ENCODE results near the gene BPGM.

The BPGM gene

GRCh38 chr7:134697205-134697886 is 50.7 kb downstream of the BPGM start:
- no peak for DNase-seq (ENCODE audit: low read depth in 2 of 2)

GRCh38 chr7:134698481-134698880 is 51.8 kb downstream of the BPGM start:
- DNase-seq (ENCODE audit: low read depth in 2 of 2) = no peak

- no peak for DNase-seq (ENCODE audit: low read depth in 2 of 2)
Observed at GRCh38 chr7:134699021-134699818, 52.6 kb downstream of the BPGM start.

- DNase-seq (ENCODE audit: low read depth in 2 of 2) = no peak
Observed at GRCh38 chr7:134699899-134700298, 53.2 kb downstream of the BPGM start.

- no peak for DNase-seq (ENCODE audit: low read depth in 2 of 2)
Observed at GRCh38 chr7:134701272-134701671, 54.6 kb downstream of the BPGM start.

- no peak for DNase-seq (ENCODE audit: low read depth in 2 of 2)
Observed at GRCh38 chr7:134702366-134703240, 56.0 kb downstream of the BPGM start.

- DNase-seq (ENCODE audit: low read depth in 2 of 2) = no peak
Observed at GRCh38 chr7:134703241-134703594, 56.6 kb downstream of the BPGM start.

GRCh38 chr7:134703782-134704181 is 57.1 kb downstream of the BPGM start:
- DNase-seq (ENCODE audit: low read depth in 2 of 2) = no peak

GRCh38 chr7:134704827-134705226 is 58.2 kb downstream of the BPGM start:
- DNase-seq (ENCODE audit: low read depth in 2 of 2) = no peak

- DNase-seq (ENCODE audit: low read depth in 2 of 2) = no peak
Observed at GRCh38 chr7:134705716-134706115, 59.1 kb downstream of the BPGM start.

GRCh38 chr7:134706468-134706867 is 59.8 kb downstream of the BPGM start:
- DNase-seq (ENCODE audit: low read depth in 2 of 2) = no peak

- no peak for DNase-seq (ENCODE audit: low read depth in 2 of 2)
Observed at GRCh38 chr7:134707663-134708378, 61.2 kb downstream of the BPGM start.

- no peak for DNase-seq (ENCODE audit: low read depth in 2 of 2)
Observed at GRCh38 chr7:134708692-134709091, 62.0 kb downstream of the BPGM start.

GRCh38 chr7:134709197-134709596 is 62.5 kb downstream of the BPGM start:
- DNase-seq (ENCODE audit: low read depth in 2 of 2) = no peak

- no peak for DNase-seq (ENCODE audit: low read depth in 2 of 2)
Observed at GRCh38 chr7:134710511-134710853, 63.8 kb downstream of the BPGM start.

GRCh38 chr7:134710854-134711624 is 64.4 kb downstream of the BPGM start:
- no peak for DNase-seq (ENCODE audit: low read depth in 2 of 2)

- DNase-seq (ENCODE audit: low read depth in 2 of 2) = no peak
Observed at GRCh38 chr7:134712196-134712595, 65.5 kb downstream of the BPGM start.

- DNase-seq (ENCODE audit: low read depth in 2 of 2) = no peak
Observed at GRCh38 chr7:134714470-134715205, 68.0 kb downstream of the BPGM start.

GRCh38 chr7:134718211-134718875 is 71.7 kb downstream of the BPGM start:
- DNase-seq (ENCODE audit: low read depth in 2 of 2) = no peak

Measured in fibroblast of skin of left biceps (primary cell).